Measurements from ENCODE around the gene KRTAP19-8. TPM values are rescaled to one million over a fixed set of nuclear protein-coding genes. Genes with fewer than 3 reads are reported as not detected.

KRTAP19-8 gene
- total and polyA plus RNA-seq, 8 donors, result not detected

- Histone ChIP-seq H3K4me1 (no peaks in the 10 kb centered on the region), H3K27ac (no peak overlapping the region), H3K4me3 (no peak overlapping the region), H3K36me3 (no peaks in the 10 kb centered on the region), H3K27me3 (no peaks in the 10 kb centered on the region), H3K9me3 (no peaks in the 10 kb centered on the region)
- TF ChIP-seq, protein P1, sequence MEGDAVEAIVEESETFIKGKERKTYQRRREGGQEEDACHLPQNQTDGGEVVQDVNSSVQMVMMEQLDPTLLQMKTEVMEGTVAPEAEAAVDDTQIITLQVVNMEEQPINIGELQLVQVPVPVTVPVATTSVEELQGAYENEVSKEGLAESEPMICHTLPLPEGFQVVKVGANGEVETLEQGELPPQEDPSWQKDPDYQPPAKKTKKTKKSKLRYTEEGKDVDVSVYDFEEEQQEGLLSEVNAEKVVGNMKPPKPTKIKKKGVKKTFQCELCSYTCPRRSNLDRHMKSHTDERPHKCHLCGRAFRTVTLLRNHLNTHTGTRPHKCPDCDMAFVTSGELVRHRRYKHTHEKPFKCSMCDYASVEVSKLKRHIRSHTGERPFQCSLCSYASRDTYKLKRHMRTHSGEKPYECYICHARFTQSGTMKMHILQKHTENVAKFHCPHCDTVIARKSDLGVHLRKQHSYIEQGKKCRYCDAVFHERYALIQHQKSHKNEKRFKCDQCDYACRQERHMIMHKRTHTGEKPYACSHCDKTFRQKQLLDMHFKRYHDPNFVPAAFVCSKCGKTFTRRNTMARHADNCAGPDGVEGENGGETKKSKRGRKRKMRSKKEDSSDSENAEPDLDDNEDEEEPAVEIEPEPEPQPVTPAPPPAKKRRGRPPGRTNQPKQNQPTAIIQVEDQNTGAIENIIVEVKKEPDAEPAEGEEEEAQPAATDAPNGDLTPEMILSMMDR (IDR thresholded peaks at IDR 0.05), result no peak
- intact Hi-C loops (cut with DNase I), result no loop called here
- FAIRE-seq, result no peak
- no peak for ATAC-seq
- 21 to 26% methylated on average over 3 of the region's 3 CpGs for WGBS, 2 donors
- no peak for DNase-seq
Measured at GRCh38 chr21:30997541-30997940, 40.7 kb downstream of the KRTAP19-8 start.

GRCh38 chr21:30996728-30997127 lies 41.5 kb downstream of the KRTAP19-8 start:
- TF ChIP-seq, protein P1 (IDR thresholded peaks at IDR 0.05), result no peak
- WGBS, 2 donors, result 72 to 75% methylated on average over 2 of the region's 2 CpGs
- DNase-seq, result no peak
- no peaks in the 10 kb centered on the region for H3K9me3 ChIP-seq
- ATAC-seq, result no peak
- no peak overlapping the region for H3K27ac ChIP-seq
- no peaks in the 10 kb centered on the region for H3K4me1 ChIP-seq
- intact Hi-C loops (cut with DNase I), result no loop called here
- H3K27me3 ChIP-seq, result no peaks in the 10 kb centered on the region
- no peak for FAIRE-seq
- H3K4me3 ChIP-seq, result no peak overlapping the region
- no peaks in the 10 kb centered on the region for H3K36me3 ChIP-seq

- Histone ChIP-seq H3K9me3 (no peaks in the 10 kb centered on the region), H3K4me3 (no peak overlapping the region), H3K4me1 (no peaks in the 10 kb centered on the region), H3K36me3 (no peaks in the 10 kb centered on the region), H3K27me3 (no peaks in the 10 kb centered on the region), H3K27ac (no peak overlapping the region)
- DNase-seq, result no peak
- 38 to 47% methylated on average over 5 of the region's 5 CpGs for WGBS, 2 donors
- TF ChIP-seq, protein P1 (IDR thresholded peaks at IDR 0.05), result no peak
- FAIRE-seq, result no peak
- intact Hi-C loops (cut with DNase I), result no loop called here
- no peak for ATAC-seq
Measured at GRCh38 chr21:30994932-30995331, 43.3 kb downstream of the KRTAP19-8 start.

DNA sequence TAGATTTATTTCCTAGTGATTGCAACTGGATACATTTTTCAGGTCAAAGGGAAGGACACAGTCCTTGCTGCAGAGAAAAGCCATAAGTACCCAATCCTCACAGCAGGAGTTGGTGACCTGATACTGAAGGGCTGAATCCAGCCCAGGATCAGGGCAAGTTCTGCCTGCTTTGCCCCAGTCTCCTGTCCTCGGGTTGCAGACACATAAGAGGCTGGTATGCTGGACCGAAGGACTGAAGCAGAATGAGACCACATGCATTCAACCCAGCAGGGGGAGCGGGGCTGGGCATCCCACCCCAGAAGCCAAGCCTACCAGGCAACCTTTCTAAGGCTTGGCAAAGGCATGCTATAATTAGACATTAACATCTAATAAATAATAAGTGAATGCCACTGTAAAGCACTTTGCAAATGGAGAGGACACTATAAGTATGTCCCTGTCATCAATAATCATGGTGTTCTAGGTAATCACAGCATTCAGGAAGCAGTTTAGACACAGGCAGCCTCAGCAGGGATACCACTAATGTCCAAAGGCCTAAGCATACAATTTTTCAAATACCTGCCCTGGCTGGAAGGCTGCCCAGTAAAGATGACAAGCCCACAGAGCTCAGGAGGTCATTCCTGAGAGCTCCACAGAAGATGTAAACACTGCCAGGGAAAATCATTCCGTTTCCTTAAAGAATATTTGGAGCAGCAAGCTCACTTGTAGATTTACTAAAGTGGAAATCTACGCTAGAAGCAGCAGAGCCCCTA lies 47.6 kb downstream of the KRTAP19-8 start:
- H3K4me3 ChIP-seq, result no peak overlapping the region
- 54 to 55% methylated on average over 5 of the region's 5 CpGs for WGBS, 2 donors
- no peak for ATAC-seq

DNA sequence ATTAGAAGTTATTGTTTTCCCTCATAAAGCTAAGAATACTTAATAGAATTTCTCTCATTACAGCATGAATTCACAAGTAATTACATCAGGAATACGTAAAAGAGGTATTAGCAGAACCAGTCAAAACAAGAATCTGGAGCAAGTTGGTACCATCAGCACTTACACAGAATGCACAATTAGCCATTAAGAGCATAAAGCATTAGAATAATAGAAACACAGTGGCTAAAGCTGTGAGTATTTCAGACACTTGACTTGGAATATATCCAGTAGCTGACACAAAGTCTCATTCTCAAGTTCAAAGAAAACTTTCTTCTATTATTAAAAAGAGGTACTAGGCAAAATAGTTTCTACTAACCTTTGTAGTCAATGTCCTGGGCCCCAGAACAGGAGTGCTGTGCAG lies 49.6 kb downstream of the KRTAP19-8 start:
- no peaks in the 10 kb centered on the region for H3K27me3 ChIP-seq
- no peak for FAIRE-seq
- no peaks in the 10 kb centered on the region for H3K4me1 ChIP-seq
- WGBS, 2 donors, result 79 to 85% methylated on average over 1 of the region's 1 CpG
- intact Hi-C loops (cut with DNase I), result no loop called here
- no peak for ATAC-seq
- DNase-seq, result no peak
- H3K9me3 ChIP-seq, result no peaks in the 10 kb centered on the region
- no peaks in the 10 kb centered on the region for H3K36me3 ChIP-seq
- TF ChIP-seq, protein P1 (IDR thresholded peaks at IDR 0.05), result no peak
- no peak overlapping the region for H3K4me3 ChIP-seq
- H3K27ac ChIP-seq, result no peak overlapping the region

More for the DNA sequence above, 47.6 kb downstream of the KRTAP19-8 start:
- Histone ChIP-seq H3K27ac (no peak overlapping the region), H3K4me1 (no peaks in the 10 kb centered on the region), H3K27me3 (no peaks in the 10 kb centered on the region), H3K36me3 (no peaks in the 10 kb centered on the region), H3K9me3 (no peaks in the 10 kb centered on the region)
- DNase-seq (no peak), FAIRE-seq (no peak)
- TF ChIP-seq, protein P1 (IDR thresholded peaks at IDR 0.05), result no peak
- intact Hi-C loops (cut with DNase I), result no loop called here
